Measurements from ENCODE around the gene TTC21B.
"Not testable (repeated sequence)": the region's sequence is repeated elsewhere in the genome, so short reads cannot be mapped to it uniquely, and the experiment has no call there.

TTC21B gene

DNA sequence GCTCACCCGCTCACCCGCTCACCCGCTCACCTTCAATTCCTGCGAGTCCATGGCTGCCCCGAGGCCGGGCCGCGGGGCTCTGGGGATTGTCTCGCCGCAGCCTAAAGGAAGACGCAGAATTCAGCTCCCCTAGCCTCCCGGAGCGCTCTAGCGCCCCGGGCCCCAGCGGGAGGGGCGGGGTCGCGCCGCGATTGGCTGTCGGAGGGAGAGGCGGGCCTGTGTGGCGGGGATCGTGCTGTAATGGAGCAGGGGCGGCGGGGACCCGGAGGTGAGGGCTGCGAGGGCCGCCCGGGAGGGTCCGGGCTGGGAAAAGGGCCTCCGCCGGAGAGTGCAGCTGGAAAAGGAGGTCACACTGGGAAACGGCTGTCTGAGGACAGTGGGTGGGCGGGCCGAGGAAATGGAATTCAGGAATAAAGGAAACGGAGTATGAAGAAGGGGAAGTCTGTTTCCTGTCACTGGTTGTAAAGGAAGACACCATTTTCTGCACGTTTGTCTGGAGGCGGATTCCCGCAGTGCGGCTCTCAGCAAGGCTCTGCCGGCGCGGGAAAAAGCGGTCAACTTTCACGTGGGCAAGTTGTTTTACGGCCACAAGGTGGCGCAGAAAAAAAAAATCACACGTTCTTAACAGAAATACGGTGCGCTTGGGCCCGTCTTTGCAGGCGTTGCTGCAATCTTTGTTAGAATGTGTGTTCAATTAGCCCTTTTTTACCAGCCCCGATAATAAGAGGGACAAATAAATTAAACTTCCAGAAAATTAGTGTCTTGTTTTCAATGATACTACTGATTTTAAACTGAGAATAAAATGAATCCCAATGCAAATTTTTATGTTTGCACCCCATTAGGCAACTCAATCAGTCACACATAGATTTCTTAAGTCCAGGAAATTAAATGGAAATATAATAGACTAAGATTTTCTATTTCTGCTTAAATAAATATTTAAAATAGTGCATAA, at the start of gene TTC21B:
Gene TTC21B, minus strand, starts transcription at position 122 of the 952 bp plus-strand sequence. Its CDS starts 71 bp downstream, at position 51.
- peak; percentile 95 to 97 for DNase-seq

DNA sequence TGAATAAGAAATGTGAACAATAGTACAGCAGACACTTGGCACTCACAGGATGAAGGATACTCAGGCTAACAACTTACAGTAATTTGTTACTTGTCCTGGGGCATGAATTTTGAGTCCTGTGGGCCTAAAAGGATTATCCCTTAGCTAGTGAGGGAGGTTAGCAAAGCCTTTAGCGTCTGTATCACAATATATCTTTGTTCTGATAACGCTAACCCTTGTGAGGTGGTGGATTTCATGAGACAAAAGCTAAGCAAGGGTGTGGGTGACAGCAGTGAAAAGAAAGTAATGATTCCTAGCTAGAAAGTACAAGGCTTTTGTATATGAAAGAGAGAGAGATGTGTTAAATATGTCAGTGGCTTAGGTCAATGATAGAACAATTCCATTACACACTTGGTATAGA, 46.8 kb upstream of the TTC21B start:
- no peak for DNase-seq

DNA sequence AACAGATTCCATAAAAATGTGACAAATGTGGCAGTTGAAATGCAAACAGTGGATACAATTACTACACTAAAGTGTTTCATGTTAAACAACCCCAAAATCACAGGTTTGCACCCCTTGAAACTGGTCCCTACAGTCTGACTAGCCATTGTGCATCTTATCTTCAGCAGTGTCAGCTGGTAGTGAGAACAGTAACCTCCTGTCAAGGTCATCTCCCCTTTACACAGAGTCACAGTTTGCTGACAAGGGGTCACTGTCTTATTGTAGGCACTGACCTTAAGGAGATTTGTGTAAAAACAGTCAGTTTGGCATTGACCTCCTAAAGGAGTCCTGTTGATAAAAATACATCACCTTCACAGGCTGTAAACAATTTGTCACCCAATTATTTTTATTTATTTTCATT, 37.3 kb upstream of the TTC21B start:
- no peak for DNase-seq

DNA sequence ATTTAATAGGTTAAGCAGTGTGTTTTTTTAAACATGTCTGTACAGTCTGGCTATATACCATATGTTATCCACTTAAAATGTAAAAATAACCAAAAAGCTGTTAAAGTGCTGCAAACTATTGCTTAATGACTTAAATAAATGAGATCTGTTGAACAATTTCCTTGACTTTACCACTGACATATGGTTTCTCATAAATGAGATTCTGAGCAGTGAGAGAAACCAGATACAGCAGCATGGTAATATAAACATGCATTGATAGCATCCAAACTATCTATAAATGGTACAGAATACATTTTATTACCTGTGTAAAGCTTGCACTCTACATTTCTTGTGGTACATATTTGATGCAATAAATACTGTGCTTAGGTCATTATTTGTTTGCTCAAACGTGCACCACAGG, 36.3 kb upstream of the TTC21B start:
- DNase-seq, result peak in 1 of 2 experiments; percentile 40

DNA sequence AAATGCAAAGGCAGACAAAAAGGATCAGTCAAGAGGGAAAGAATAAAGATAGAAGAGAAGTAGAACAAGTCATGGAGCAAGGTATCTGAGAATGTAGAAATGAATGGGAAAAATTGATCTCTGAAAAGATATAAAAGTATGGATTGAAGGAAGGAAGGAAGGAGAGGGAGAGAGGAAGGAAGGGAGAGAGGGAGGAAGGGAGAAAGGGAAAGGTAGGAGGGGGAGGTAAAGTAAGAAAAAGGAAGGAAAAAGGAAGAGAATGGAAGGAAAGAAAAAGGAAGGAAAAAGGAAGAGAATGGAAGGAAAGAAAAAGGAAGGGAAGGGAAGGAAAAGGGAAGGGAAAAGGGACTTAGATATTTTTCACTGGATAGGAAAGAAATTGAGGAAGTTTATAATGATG, 31.5 kb upstream of the TTC21B start:
- DNase-seq, result no peak

DNA sequence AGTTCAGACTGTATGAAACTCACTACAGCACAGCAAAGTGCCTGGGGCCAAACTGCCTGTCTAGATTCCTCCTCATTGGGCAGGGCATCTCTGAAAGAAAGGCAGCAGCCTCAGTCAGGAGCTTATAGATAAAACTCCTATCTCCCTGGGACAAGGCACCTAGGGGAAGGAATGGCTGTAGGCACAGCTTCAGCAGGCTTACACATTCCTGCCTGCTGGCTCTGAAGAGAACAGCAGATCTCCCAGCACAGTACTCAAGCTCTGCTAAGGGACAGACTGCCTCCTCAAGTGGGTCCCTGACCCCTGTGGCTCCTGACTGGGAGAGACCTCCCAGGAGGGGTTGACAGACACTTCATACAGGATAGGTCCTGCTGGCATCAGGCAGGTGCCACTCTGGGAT, 18.6 kb upstream of the TTC21B start:
- not testable (repeated sequence) for DNase-seq

DNA sequence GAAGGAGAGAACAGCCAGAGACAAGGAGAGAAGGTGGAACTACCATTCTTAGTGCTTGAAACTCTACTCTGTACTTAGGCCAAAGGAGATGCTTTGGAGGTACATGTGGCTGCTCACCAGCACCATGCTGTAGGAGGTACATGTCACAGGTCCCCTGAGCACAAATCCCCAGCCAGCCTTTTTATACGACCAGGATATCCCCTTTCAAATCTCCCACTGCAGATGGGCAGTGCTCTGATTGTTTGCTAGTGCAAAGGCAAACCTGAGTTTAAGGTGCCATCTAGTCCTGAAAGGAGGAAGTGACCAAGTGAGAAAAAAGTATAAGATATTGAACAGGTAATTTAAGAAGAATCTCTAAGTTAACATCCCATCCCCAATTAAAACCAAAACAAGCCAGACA, 17.1 kb upstream of the TTC21B start:
- no peak for DNase-seq

DNA sequence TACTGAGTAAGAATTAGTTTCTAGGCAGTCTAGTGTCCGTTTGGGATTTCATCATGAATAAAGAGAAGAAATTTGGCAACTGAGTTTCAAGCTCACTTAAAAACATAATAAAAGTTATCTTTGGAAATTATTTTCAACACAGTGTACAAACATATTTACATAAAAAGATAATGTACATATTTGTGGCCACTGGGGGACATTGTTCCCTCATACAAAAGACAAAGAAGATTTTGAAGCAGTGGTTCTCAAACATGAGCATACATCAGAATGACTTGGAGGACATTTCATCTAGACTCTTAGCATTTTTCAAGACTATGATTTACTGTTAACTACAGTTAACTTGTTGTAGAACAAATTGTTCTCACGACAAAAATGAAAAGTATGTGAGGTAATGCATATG, 15.7 kb upstream of the TTC21B start:
- DNase-seq, result no peak

DNA sequence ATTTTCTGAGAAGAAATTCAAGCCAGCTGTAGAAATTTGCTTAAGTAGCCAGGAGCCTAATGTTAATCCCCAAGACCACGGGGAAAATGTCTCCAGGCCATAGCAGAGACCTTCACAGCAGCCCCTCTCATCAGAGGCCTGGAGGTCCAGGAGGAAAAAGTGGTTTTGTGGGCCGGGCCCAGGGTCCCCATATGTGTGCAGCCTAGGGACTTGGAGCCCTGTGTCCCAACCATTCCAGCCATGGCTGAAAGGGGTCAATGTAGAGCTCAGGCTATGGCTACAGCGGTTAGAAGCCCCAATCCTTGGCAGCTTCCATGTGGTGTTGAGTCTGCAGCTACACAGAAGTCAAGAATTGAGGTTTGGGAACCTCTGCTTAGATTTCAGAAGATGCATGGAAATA, 14.2 kb upstream of the TTC21B start:
- no peak for DNase-seq

DNA sequence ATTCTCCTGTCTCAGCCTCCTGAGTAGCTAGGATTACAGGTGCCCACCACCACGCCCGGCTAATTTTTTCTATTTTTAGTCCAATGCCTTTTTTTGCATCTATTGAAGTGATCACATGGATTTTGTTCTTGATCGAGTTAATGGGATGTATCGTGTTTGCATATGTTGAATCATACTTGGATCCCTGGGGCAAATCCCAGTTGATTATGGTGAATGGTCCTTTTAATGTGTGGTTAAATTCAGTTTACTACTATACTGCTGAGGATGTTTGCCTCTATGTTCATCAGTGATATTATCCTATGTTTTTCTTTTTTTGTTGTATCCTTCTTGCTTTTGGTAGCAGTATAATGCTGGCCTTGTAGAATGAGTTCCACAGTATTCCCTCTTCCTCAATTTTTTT, 8.2 kb upstream of the TTC21B start:
- no peak for DNase-seq

DNA sequence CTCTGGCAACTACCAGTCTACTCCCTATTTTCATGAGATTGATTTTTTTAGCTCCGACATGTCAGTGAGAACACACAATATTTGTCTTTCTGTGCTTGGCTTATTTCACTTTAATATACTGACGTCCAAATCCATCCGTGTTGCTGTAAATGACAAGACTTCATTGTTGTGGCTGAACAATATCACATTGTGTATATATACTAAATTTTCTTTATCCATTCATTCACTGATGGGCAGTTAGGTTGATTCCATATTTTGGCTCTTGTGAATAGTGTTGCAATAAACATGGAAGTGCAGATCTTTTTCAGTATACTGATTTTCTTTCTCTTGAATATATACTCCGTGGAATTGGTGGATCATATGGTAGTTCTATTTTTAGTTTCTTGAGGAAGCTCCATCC, 5.8 kb upstream of the TTC21B start:
- no peak for DNase-seq

DNA sequence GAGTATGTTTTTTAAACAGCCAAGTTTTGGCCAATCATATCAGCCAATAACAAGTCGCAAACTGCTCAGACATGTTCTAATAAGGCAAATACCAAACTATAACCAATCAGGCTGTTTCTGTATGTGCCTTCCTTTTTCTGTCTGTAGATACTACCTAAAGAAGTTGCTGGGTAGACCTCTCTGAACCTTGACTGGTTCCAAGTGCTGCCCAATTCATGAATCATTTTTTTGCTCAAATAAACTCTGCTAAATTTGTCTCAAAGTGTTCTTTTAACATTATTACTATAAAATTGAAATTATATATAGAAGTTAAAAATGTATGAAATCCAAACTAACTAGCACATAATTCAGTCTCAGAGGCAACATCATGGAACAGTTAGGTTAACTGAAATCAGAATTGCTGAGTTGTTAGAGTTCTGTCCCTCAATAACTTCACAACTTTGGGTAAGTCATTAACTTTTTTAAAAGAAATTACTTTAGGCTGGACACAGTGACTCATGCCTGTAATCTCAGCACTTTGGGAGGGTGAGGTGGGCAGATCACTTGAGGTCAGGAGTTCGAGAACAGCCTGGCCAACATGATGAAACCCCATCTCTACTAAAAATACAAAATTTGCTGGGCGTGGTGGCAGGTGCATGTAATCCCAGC, 4.9 kb upstream of the TTC21B start:
- DNase-seq, result no peak

DNA sequence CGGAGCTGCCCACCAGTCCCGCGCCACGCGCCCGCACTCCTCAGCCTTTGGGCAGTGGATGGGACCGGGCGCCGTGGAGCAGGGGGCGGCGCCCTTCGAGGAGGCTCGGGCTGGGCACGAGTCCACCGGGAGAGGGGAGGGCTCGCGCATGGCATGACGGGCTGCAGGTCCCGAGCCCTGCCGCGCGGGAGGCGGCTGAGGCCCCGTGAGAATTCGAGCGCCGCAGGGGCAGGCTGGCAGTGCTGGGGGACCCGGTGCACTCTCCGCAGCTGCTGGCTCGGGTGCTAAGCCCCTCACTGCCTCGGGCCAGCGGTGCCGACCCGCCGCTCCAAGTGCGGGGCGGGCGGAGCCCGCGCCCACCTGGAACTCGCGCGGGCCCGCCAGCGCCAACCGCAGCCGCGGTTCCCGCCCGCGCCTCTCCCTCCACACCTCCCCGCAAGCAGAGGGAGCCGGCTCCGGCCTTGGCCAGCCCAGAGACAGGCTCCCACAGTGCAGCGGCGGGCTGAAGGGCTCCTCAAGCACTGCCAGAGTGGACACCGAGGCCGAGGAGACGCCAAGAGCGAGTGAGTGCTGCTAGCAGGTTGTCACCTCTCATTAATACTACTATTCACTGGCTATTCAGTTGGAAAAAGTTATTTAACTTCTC, 3.6 kb upstream of the TTC21B start:
- no peak for DNase-seq

DNA sequence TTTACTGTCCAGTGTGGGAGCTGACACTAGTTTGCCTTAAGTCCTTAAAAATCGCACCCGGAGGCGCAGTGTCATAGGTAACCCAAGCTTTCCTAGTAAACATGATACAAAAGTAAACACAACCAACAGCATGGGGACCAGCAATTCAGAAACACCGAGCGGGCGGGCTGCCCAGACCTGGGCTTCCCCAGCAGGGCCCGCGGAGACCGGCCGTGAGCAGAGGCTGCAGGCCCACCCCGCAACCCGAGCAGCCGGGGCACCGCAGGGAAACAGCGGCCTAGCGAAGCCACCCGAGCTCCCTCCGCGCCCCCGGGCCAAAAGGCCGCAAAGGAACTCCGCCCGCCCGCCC, 296 bp downstream of the TTC21B start:
- DNase-seq, result peak; percentile 77 to 87

DNA sequence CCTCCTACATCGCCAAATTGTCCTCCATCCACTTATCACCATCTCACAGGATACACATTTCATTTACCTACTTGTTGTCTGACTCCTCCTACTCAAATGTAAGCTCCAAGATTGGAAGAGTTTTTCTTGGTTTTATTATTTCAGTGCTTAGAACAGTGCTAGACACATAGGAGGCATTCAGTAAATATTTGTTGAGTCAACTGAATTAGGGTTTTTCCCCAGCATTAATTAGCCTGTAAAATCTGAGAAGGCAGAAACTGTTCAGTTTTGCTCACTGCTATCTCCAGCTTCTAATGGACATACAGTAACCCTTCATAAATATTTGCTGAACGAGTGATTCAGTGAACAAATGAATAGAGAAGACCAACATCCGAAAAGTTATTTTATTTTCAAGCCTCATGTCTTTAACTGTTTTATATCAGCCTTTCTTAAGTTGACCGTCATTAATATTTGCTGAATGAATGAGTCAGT, 800 bp downstream of the TTC21B start:
- DNase-seq, result no peak

DNA sequence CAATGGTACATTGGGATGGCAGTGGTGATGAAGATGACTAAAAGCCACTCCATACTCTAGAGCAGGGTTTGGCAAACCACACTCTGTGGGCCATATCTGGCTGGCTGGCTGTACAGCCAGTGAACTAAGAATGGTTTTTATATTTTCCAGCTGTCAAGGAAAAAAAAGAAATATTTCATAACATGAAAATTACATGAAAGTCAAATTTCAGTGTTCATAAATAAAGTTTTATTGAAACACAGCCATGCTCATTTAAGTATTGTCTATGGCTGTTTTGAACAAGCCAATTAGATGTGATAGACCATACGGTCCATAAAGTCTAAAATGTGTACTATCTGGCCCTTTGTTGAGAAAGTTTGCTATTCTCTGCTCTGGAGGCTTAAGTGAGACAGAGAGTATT, 1.5 kb downstream of the TTC21B start:
- no peak for DNase-seq

DNA sequence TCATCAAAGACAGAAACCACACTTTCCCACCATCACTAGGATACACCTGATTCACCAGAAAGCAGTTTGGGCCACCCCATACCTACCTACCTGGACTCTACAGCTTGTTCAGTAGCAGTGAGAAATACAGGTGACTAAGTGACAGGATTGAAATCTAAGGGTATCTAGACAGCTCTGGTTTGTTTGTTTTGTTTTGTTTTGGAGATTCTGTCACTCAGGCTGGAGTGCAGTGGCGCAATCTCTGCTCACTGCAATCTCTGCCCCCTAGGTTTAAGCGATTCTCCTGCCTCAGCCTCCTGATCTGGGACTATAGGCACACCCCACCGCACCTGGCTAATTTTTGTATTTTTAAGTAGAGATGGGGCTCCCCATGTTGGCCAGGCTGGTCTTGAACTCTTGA, 3.1 kb downstream of the TTC21B start:
- DNase-seq, result no peak

DNA sequence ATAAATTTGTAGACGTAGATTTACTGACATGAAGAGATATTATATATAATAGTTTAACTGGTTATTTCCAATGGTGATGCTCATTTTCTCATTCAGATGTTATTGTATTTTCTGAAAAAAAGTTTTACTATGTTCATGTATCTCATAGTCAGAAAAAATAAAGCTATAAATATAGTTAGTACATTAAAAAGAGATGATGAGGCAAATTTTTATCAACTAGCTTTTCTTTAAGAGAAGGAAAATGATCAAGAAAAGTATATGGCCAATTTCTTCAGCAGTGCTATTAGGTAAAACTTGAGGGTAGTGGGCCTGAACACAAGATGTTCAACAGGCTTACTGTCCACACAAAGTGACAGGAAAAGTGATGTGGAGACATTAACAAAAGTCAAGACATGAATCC, 11.7 kb downstream of the TTC21B start:
- DNase-seq, result no peak

DNA sequence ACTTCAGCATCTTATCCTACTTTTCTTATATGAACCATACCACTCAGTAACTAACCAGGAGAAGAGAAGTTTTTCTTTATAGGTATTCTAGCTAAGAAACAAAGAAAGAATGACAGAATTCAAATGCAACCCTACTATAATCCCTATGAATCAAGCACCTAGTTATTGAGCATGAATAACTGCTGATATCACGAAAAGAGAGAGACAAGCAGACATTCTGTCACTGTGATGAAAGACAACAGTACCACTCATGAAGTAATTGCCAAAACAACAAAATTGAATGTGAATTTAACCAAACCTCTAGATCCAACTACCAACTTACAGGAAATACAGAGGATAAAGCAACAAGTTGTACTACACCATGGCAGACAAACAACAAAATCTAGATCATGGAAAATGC, 15.3 kb downstream of the TTC21B start:
- DNase-seq, result no peak

DNA sequence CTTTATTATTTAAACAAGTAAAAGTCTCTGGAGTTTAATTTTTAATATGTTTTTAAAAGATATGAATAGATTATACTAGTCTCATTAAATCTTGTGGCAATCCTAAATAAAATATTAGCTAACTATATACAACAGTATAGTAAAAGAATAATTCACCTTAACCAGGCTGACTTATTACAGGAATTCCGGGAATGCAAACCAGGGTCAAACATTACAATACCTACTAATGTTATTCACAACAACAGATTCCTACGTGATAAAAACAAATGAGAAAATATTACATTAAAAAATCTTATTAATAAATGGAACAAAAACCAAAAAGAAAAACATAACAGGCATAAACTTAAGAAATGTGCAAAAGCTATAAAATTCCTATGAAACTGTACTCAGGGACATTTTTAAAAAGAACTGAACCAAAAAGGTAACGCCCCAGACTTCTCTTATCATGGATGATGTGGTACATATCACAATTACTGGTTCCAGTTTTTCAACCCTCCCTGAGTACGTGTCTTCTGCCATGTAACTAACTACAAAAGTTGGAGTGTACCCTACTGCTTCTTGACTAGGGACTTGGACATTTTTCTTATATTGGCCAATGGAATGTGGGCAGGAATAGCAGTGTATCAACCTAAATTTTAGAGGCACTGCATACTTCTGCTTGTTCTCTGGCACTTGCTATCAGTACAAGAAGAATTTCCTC, 20.2 kb downstream of the TTC21B start:
- no peak for DNase-seq

DNA sequence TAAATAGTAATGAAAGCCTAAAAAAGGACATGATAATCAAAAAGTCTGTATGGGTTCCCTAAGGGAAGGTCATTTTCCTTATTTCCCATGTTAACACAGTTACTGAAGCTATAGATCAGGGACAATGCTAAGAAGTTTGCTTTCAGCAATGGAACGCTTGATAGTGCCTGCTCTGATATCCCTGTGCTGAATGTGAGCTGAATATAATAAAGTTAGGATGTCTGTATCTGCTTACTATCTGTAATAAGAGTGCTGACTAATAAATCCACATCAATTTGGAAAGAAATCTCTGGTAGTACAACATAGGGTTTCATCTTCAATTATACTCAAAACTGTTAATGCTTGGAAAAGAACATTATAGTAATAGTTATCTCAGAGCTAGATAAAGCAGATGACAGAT, 25.8 kb downstream of the TTC21B start:
- no peak for DNase-seq

DNA sequence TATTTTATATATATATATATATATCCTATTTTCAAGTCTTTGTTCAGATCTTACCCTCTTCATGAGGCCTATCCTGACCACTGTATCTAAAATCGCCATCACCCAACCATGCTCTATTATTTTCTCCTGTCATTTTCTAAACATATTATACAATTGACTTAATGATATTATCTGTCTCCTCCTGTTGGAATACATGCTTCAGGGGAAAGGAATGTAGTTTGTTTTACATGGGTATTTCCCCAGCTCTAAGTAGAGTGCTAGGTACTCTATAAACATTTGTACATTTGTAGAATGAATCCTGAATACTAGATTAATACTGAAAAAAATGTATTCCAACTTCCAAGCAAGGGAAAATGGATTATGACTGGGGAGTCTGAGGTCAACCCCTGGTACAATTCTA, 26.2 kb downstream of the TTC21B start:
- DNase-seq, result no peak

DNA sequence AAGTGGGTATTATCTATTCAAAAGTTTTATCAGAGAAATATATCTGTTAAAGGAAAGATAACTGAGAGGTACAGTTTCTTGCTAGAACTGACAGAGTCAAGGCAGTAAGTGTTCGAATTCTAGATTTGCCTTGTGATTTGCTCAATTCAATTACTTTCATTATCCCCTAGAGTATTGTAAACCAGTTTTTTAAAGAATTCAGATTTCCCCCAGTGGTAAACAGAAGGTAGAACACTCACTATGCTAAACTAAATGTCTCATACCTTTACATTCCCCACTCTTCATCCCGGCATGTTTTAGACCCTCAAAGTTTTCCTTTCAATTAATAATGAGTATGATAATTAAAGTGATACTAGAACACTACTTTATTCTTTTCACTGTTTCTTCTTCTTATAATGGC, 28.6 kb downstream of the TTC21B start:
- DNase-seq, result no peak
